ENCODE data around the gene RPS5. TPM values are rescaled to one million over a fixed set of nuclear protein-coding genes. Genes with fewer than 3 reads are reported as not detected.
A peak's percentile ranks its signal among the peaks of the same experiment; 100 is the strongest.

Gene RPS5
- total RNA-seq, 1 donor from 2014 or later: 3,737 TPM

DNA sequence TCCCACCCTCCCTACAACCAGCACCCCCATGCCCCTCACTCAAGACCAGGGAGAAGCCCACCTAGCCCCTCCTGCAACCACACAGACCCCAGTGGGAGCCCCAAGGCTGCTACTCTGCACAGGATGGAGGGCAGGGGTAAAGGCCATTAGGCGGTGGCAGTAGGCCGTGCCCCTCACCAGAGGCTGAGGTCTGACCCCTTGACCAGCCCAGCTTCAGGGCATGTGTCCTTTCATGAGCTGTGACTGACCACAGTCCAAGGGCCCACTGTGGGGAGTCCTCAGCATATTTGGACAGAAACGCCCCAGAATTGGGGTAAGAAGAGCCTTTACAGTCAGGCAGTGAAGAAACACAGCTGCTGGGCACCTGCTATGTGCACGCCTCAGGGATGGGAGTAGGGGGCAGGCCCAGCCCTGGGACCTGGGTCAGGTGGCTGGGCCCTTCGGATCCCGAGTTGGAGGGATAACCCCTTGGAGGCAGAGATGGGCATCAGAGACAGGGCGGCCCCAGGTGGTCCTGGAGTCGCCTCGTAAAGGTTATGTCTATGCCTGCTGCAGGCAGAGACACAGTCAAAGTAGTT, 1.7 kb upstream of the RPS5 start:
- no peaks in the 10 kb centered on the region for H3K27me3 ChIP-seq (ENCODE audit: control insufficient read depth in 3 of 3, insufficient read depth in 3 of 3, low read length in 3 of 3)
- peak overlapping the region; percentile 71 to 95 (median 91) for H3K4me3 ChIP-seq (ENCODE audit: low read length in 3 of 3)
- peaks cover 7 to 11% (median 9%) of the 10 kb centered on the region in 3 donors for H3K36me3 ChIP-seq (ENCODE audit: control insufficient read depth in 3 of 3, insufficient read depth in 3 of 3, low read length in 3 of 3)
- H3K9me3 ChIP-seq (ENCODE audit: control insufficient read depth in 3 of 3, low read length in 3 of 3): no peaks in the 10 kb centered on the region
- H3K9ac ChIP-seq (ENCODE audit: low read depth in 1 of 3, low read length in 3 of 3): peak overlapping the region; percentile 97 to 99 (median 98)
- peaks cover 30 to 41% (median 40%) of the 10 kb centered on the region in 3 donors for H3K4me1 ChIP-seq (ENCODE audit: control insufficient read depth in 3 of 3, insufficient read depth in 3 of 3, low read length in 3 of 3)
- H3K27ac ChIP-seq (ENCODE audit: low read depth, low read length): peak overlapping the region; percentile 98

DNA sequence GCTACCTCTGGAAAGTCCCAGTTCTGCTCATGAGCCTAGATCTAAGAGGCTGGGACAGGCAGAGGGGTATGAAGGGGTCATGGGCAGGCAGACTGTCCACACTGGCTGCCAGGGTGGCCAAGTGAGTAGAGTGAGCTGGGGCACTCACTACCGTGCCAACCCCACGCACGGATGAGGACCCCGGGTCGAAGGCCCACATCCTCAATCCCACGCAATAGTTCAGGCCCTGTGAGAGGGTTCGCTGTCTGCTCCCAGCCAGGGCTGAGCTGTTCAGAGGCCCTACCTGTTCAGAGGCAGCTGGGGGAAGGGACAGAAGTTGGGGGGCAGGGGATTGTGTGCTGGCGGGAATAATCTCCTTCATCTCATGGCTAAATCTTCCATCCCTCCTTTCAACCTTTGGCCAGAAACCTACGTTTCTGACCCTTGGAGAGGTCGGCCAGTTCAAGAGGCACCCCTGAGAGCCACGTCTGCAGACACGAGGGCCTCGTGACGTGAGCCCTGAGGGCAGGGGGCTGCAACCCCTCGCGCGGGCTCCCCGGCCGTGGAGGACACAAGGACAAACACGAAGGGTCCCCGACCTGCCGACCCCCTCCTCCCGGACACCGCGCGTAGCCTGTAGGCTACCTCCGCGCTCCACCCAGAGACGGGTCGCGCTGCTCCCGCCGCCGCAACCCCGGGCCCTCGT, 1.0 kb upstream of the RPS5 start:
- Histone ChIP-seq H3K27ac (ENCODE audit: low read depth, low read length) (peak overlapping the region; percentile 98), H3K27me3 (ENCODE audit: control insufficient read depth in 3 of 3, insufficient read depth in 3 of 3, low read length in 3 of 3) (no peaks in the 10 kb centered on the region), H3K36me3 (ENCODE audit: control insufficient read depth in 3 of 3, insufficient read depth in 3 of 3, low read length in 3 of 3) (peaks cover 7 to 11% (median 9%) of the 10 kb centered on the region in 3 donors), H3K9me3 (ENCODE audit: control insufficient read depth in 3 of 3, low read length in 3 of 3) (no peaks in the 10 kb centered on the region), H3K4me3 (ENCODE audit: low read length in 3 of 3) (peak overlapping the region; percentile 71 to 95 (median 91)), H3K9ac (ENCODE audit: low read depth in 1 of 3, low read length in 3 of 3) (peak overlapping the region; percentile 97 to 99 (median 98)), H3K4me1 (ENCODE audit: control insufficient read depth in 3 of 3, insufficient read depth in 3 of 3, low read length in 3 of 3) (peaks cover 29 to 40% (median 38%) of the 10 kb centered on the region in 3 donors)

DNA sequence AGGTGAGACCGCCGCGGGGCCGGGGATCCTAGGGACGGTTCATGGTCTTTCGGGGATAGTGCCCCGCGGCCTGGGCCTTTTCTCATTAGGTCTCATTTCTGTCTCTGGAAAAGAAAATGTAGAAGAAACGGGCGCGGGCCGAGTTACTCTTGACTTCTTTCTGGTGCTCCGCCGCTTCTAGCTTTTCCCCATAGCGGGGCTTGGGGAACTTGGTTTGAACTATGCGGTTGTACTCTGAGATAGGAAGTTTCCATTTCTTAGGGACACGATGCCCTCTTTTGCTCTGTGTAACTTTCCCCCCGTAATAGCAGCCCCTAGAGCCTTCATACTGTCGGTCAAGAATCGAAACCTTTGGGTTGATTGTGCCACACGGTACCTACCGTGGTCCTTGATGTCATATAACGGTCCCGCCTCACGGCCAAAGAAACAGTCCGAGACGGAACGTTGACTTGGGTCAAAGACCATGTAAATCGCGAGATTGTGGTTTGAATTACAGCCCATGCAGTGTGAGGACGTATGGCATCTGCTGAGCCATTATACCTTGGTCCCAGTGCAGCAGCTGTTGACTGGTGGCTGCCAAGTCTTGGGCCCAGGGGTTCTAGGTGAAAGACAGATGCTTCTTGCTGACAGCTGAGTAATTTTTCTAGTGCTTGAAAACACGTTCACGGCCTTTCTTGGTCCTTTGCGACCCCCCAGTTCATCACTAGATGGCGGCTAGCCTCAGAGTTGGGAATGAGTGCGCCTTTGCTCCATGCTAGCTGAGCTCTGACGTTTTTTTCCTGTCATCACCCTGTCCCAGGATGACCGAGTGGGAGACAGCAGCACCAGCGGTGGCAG, 487 bp downstream of the RPS5 start:
- Histone ChIP-seq H3K27me3 (ENCODE audit: control insufficient read depth in 3 of 3, insufficient read depth in 3 of 3, low read length in 3 of 3) (no peaks in the 10 kb centered on the region), H3K9ac (ENCODE audit: low read depth in 1 of 3, low read length in 3 of 3) (peak overlapping the region; percentile 69 to 99 (median 98)), H3K27ac (ENCODE audit: low read depth, low read length) (peak overlapping the region; percentile 98), H3K36me3 (ENCODE audit: control insufficient read depth in 3 of 3, insufficient read depth in 3 of 3, low read length in 3 of 3) (peaks cover 9 to 15% (median 10%) of the 10 kb centered on the region in 3 donors), H3K9me3 (ENCODE audit: control insufficient read depth in 3 of 3, low read length in 3 of 3) (no peaks in the 10 kb centered on the region), H3K4me1 (ENCODE audit: control insufficient read depth in 3 of 3, insufficient read depth in 3 of 3, low read length in 3 of 3) (peaks cover 20 to 31% (median 31%) of the 10 kb centered on the region in 3 donors), H3K4me3 (ENCODE audit: low read length in 3 of 3) (peak overlapping the region; percentile 71 to 95 (median 91))

DNA sequence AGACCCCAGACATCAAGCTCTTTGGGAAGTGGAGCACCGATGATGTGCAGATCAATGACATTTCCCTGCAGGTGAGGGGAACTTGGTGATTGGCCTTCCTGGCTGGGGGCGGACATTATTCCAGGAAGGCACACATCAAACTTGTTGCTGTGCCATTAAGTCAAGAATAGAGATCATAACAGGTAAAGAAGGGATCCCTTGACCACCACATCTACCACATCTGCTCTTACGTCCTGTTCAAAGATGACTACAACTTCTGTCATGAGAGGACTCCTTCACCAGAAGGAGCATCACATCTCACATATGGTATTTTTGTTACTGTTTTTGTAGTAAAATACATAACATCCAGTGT, 1.1 kb downstream of the RPS5 start:
- Histone ChIP-seq H3K27ac (ENCODE audit: low read depth, low read length) (no peak overlapping the region), H3K27me3 (ENCODE audit: control insufficient read depth in 3 of 3, insufficient read depth in 3 of 3, low read length in 3 of 3) (no peaks in the 10 kb centered on the region), H3K36me3 (ENCODE audit: control insufficient read depth in 3 of 3, insufficient read depth in 3 of 3, low read length in 3 of 3) (peaks cover 15 to 21% (median 16%) of the 10 kb centered on the region in 3 donors)

DNA sequence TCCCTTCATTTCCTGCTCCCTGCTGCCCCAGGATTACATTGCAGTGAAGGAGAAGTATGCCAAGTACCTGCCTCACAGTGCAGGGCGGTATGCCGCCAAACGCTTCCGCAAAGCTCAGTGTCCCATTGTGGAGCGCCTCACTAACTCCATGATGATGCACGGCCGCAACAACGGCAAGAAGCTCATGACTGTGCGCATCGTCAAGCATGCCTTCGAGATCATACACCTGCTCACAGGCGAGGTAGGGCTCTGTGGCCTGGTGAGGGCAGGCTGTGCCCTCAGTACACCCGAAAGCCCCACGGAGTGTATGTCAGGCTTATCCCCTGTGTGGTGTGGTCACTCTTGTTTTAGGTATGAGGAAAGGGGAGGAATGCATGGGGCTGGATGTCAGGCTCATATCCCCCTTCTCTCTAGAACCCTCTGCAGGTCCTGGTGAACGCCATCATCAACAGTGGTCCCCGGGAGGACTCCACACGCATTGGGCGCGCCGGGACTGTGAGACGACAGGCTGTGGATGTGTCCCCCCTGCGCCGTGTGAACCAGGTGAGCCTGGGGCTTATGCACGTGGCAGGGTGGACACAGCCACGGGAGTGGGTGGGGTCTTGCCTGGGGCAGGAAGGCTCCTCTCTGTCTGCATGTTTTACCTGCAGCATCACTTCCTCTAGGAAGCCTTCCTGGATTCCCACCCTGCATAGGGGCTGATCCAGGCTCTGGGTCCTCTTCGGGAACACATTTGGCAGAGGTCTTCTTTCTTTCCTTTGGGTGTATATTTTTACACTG, 6.1 kb downstream of the RPS5 start:
- Histone ChIP-seq H3K27ac (ENCODE audit: low read depth, low read length) (no peak overlapping the region), H3K36me3 (ENCODE audit: control insufficient read depth in 3 of 3, insufficient read depth in 3 of 3, low read length in 3 of 3) (peaks cover 33 to 39% (median 37%) of the 10 kb centered on the region in 3 donors), H3K4me3 (ENCODE audit: low read length in 3 of 3) (no peak overlapping the region), H3K4me1 (ENCODE audit: control insufficient read depth in 3 of 3, insufficient read depth in 3 of 3, low read length in 3 of 3) (peaks cover 2 to 7% (median 5%) of the 10 kb centered on the region in 3 donors), H3K9me3 (ENCODE audit: control insufficient read depth in 3 of 3, low read length in 3 of 3) (no peaks in the 10 kb centered on the region), H3K27me3 (ENCODE audit: control insufficient read depth in 3 of 3, insufficient read depth in 3 of 3, low read length in 3 of 3) (peaks cover 20 to 26% (median 24%) of the 10 kb centered on the region in 3 donors), H3K9ac (ENCODE audit: low read depth in 1 of 3, low read length in 3 of 3) (no peak overlapping the region)

More for the DNA sequence above, 1.1 kb downstream of the RPS5 start:
- H3K9me3 ChIP-seq (ENCODE audit: control insufficient read depth in 3 of 3, low read length in 3 of 3): no peaks in the 10 kb centered on the region
- peak overlapping the region; percentile 10 to 99 (median 98) for H3K9ac ChIP-seq (ENCODE audit: low read depth in 1 of 3, low read length in 3 of 3)
- H3K4me1 ChIP-seq (ENCODE audit: control insufficient read depth in 3 of 3, insufficient read depth in 3 of 3, low read length in 3 of 3): peaks cover 20 to 31% (median 31%) of the 10 kb centered on the region in 3 donors
- H3K4me3 ChIP-seq (ENCODE audit: low read length in 3 of 3): peak overlapping the region; percentile 71 to 95 (median 91)

DNA sequence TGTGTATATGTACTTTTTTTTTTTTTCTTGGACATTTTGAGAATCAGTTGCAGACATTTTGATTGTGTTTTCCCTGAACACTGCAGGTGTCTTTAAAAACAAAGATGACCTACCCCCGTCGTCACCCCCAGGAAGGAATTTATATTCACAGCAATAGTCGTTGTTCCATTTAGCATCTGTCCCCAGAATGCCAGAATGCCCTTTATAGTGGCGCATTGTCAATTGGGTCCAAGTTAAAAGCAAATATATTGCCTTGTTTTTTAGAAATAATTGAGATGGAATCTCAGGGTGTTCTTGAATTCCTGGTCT, 6.6 kb downstream of the RPS5 start:
- Histone ChIP-seq H3K9me3 (ENCODE audit: control insufficient read depth in 3 of 3, low read length in 3 of 3) (no peaks in the 10 kb centered on the region), H3K27ac (ENCODE audit: low read depth, low read length) (no peak overlapping the region), H3K27me3 (ENCODE audit: control insufficient read depth in 3 of 3, insufficient read depth in 3 of 3, low read length in 3 of 3) (peaks cover 24 to 31% (median 25%) of the 10 kb centered on the region in 3 donors), H3K4me3 (ENCODE audit: low read length in 3 of 3) (no peak overlapping the region), H3K9ac (ENCODE audit: low read depth in 1 of 3, low read length in 3 of 3) (no peak overlapping the region), H3K4me1 (ENCODE audit: control insufficient read depth in 3 of 3, insufficient read depth in 3 of 3, low read length in 3 of 3) (peaks cover 0 to 4% (median 3%) of the 10 kb centered on the region in 3 donors), H3K36me3 (ENCODE audit: control insufficient read depth in 3 of 3, insufficient read depth in 3 of 3, low read length in 3 of 3) (peaks cover 33 to 36% (median 34%) of the 10 kb centered on the region in 3 donors)

DNA sequence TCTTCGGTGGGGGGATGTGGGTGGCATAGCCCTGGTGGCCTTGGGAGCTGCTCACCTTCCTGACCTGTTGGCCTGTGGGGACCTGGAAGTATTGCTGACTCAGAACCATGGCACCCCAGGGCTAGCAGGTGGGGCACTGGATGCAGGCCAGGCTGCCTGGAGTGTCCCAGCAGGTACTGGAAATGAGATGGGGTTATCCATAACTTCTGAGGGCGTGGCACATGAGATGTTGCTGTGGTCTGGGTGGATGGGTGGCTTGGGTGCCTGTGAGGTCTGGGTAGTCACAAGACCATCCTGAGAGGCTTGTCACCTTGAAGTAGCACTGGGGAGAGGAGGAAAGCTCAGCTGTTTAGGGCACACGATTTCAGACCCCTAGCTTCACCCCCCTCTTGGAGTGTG, 7.8 kb downstream of the RPS5 start:
- no peak overlapping the region for H3K4me3 ChIP-seq (ENCODE audit: low read length in 3 of 3)
- H3K4me1 ChIP-seq (ENCODE audit: control insufficient read depth in 3 of 3, insufficient read depth in 3 of 3, low read length in 3 of 3): peaks cover 0 to 4% (median 3%) of the 10 kb centered on the region in 3 donors
- H3K27me3 ChIP-seq (ENCODE audit: control insufficient read depth in 3 of 3, insufficient read depth in 3 of 3, low read length in 3 of 3): peaks cover 24 to 31% (median 31%) of the 10 kb centered on the region in 3 donors
- no peak overlapping the region for H3K9ac ChIP-seq (ENCODE audit: low read depth in 1 of 3, low read length in 3 of 3)
- no peak overlapping the region for H3K27ac ChIP-seq (ENCODE audit: low read depth, low read length)
- peaks cover 28 to 30% (median 29%) of the 10 kb centered on the region in 3 donors for H3K36me3 ChIP-seq (ENCODE audit: control insufficient read depth in 3 of 3, insufficient read depth in 3 of 3, low read length in 3 of 3)
- H3K9me3 ChIP-seq (ENCODE audit: control insufficient read depth in 3 of 3, low read length in 3 of 3): no peaks in the 10 kb centered on the region

DNA sequence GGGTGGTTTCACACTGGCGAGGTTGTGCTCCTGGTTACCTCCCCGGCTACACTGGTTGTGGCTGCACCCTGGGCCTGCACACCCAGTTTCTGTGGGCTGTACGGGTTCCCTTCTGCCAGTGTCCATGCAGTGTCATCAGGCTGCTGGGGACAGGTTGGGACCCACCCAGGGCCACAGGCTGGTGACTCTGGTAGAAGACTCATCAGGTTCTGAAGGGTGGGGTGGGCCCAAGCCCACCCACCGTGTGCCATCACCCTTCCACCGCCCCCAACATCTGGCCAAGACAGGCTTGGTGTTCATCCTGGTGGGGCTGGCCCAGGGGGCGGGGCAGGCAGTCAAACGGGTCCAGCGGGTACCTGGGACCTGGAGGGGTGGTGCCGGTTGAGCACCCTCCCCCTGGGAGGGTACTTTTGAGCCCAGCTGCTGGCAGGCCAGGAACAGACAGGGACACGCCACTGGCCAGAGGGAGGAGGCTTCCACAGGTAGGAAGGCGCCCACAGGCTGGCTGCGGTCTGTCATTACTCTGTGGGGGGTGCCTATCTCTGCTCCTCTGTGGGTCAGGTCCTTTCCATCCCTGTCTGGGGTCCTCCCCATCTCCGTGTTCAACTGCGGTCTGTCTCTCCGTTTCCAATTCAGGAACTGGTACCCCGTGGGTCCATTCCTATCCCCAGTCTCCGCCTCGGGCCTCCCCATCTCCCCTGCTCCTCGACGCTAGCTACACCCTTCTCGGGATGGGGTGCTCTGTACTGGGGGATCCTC, 8.3 kb downstream of the RPS5 start, which contains the start of gene RNF225:
Gene RNF225 (plus strand): TSS at position 437 of the 759 bp plus-strand sequence. CDS start 434 bp downstream, outside the sequence.
- no peak within 1 kb of the TSS for H3K4me3 ChIP-seq (ENCODE audit: low read length in 3 of 3)
- peaks cover 3 to 7% (median 5%) of the 10 kb centered on the region in 3 donors for H3K4me1 ChIP-seq (ENCODE audit: control insufficient read depth in 3 of 3, insufficient read depth in 3 of 3, low read length in 3 of 3)
- no peak within 1 kb of the TSS for H3K27ac ChIP-seq (ENCODE audit: low read depth, low read length)
- peaks cover 28 to 30% (median 29%) of the 10 kb centered on the region in 3 donors for H3K36me3 ChIP-seq (ENCODE audit: control insufficient read depth in 3 of 3, insufficient read depth in 3 of 3, low read length in 3 of 3)
- H3K9me3 ChIP-seq (ENCODE audit: control insufficient read depth in 3 of 3, low read length in 3 of 3): no peaks in the 10 kb centered on the region
- peak within 1 kb of the TSS in 1 of 3 donors; percentile 8 for H3K9ac ChIP-seq (ENCODE audit: low read depth in 1 of 3, low read length in 3 of 3)
- H3K27me3 ChIP-seq (ENCODE audit: control insufficient read depth in 3 of 3, insufficient read depth in 3 of 3, low read length in 3 of 3): peaks cover 24 to 32% (median 31%) of the 10 kb centered on the region in 3 donors

All from skeletal muscle tissue (tissue), 4 donors.